GM12878 (cell line): Measurements from ENCODE around the gene TP53I11. TPM values are rescaled to one million over a fixed set of nuclear protein-coding genes. Genes with fewer than 3 reads are reported as not detected.

Source experiments
- ATAC-seq: fragments of 200-7000 bp; cut with Tn5 transposase; 3 replicates; pipeline ENCODE4 v1.9.1; 2020; ENCODE audit warnings: mild to moderate bottlenecking, moderate library complexity
- BruUV-seq: library from RNA; stranded (reverse); fragments of 400-500 nt; replicated peaks from 2 replicates; lab custom pipeline; 2021; lab: Mats Ljungman, UMichigan
- CTCF ChIA-PET: fragments of 300-600 bp; sonication (Branson Sonifier 250); formaldehyde crosslinking; extraction: SDS; loops from one replicate; lab custom pipeline; 2021; ENCODE audit warnings: inconsistent platforms; lab: Yijun Ruan, JAX
- POLR2A ChIA-PET: fragments of 350-600 bp; formaldehyde crosslinking; extraction: SDS; loops from one replicate; lab custom pipeline; 2021; ENCODE audit warnings: inconsistent platforms; lab: Charles Lee
- RAD21 ChIA-PET: fragments of 300-600 bp; sonication (Branson Sonifier 250); formaldehyde crosslinking; loops from one replicate; lab custom pipeline; 2023; ENCODE audit warnings: antibody characterized with exemption; ENCODE audit not compliant: unreplicated experiment; lab: Charles Lee
- SMC1A ChIA-PET: fragments of 300-600 bp; sonication (Branson Sonifier 250); formaldehyde crosslinking; loops from one replicate; lab custom pipeline; 2023; ENCODE audit not compliant: unreplicated experiment, uncharacterized antibody; lab: Charles Lee
- DNase-seq: peaks from one replicate; pipeline ENCODE4 v3.0.0-alpha.2; 2011; ENCODE audit warnings: low read depth, low spot score
- FAIRE-seq: peaks from 3 replicates; lab custom pipeline; 2011; peaks lifted over from hg19 to GRCh38; lab: Jason Lieb, UNC
- H2AFZ ChIP-seq: 2 replicates; pipeline ENCODE4 v1.6.0; 2011; ENCODE audit warnings: low read depth, low read length, control low read depth; ENCODE audit not compliant: control insufficient read depth
- H3K27ac ChIP-seq: 2 replicates; pipeline ENCODE4 v1.5.1; 2011; ENCODE audit warnings: control low read depth; ENCODE audit not compliant: control insufficient read depth, insufficient read depth
- H3K27me3 ChIP-seq, 2 experiments: replicated peaks in 1 of 2; 2 replicates each; pipeline versions ENCODE4 v1.6.0 to v1.6.1; 2011; ENCODE audit warnings: low read length in 1 of 2; ENCODE audit not compliant: control insufficient read depth in 2 of 2, insufficient read depth in 2 of 2
- H3K36me3 ChIP-seq, 2 experiments: 2 replicates each; pipeline ENCODE4 v1.5.1; 2011; ENCODE audit warnings: low read length in 1 of 2; ENCODE audit not compliant: control insufficient read depth in 2 of 2, insufficient read depth in 2 of 2
- H3K4me1 ChIP-seq: 2 replicates; pipeline ENCODE4 v1.6.1; 2011; ENCODE audit warnings: mild to moderate bottlenecking, low read length, moderate library complexity, mixed read lengths; ENCODE audit not compliant: control insufficient read depth, insufficient read depth
- H3K4me2 ChIP-seq: 2 replicates; pipeline ENCODE4 v1.6.0; 2011; ENCODE audit warnings: control low read depth; ENCODE audit not compliant: control insufficient read depth, insufficient read depth
- H3K4me3 ChIP-seq: fragments of 200-600 bp; sonication (generic); 2 replicates; pipeline ENCODE4 v1.5.1; 2016
- H3K79me2 ChIP-seq: 2 replicates; pipeline ENCODE4 v1.6.0; 2011; ENCODE audit warnings: low read length; ENCODE audit not compliant: control insufficient read depth, insufficient read depth
- H3K9ac ChIP-seq: 2 replicates; pipeline ENCODE4 v1.8.0; 2011; ENCODE audit warnings: low read length, control low read depth, mixed read lengths; ENCODE audit not compliant: control insufficient read depth, insufficient read depth
- H3K9me3 ChIP-seq: replicated peaks from 3 replicates; pipeline ENCODE4 v1.5.1; 2011; ENCODE audit warnings: mild to moderate bottlenecking, low read length; ENCODE audit not compliant: control insufficient read depth, insufficient read depth
- H4K20me1 ChIP-seq: 2 replicates; pipeline ENCODE4 v1.6.0; 2011; ENCODE audit not compliant: control insufficient read depth, insufficient read depth
- BCLAF1 ChIP-seq: fragments of 450-650 bp; IDR thresholded peaks from 2 replicates; pipeline ENCODE4 v1.6.1; 2017; ENCODE audit warnings: antibody characterized with exemption, mild to moderate bottlenecking, moderate library complexity
- CBX5 ChIP-seq: sonication (generic); IDR thresholded peaks from 2 replicates; pipeline ENCODE4 v1.6.1; 2016; ENCODE audit warnings: low read depth, moderate library complexity, mild to moderate bottlenecking, inconsistent platforms
- CEBPB ChIP-seq, 2 experiments: fragments of 150-350 bp in 1 of 2; IDR thresholded peaks; 2 replicates each; pipeline ENCODE4 v1.6.1; 2012 to 2014; ENCODE audit warnings: low read depth in 2 of 2, low read length in 2 of 2, borderline replicate concordance in 1 of 2, inconsistent platforms in 1 of 2
- CHD1 ChIP-seq: IDR thresholded peaks from 2 replicates; pipeline ENCODE4 v1.6.1; 2012; ENCODE audit warnings: low read depth, low read length, improper control_type of control experiment
- EGR1 ChIP-seq, 2 experiments: IDR thresholded peaks; 1 replicate in 1 of 2; 2 replicates in 1 of 2; pipeline ENCODE4 v1.6.1; 2011 to 2012; ENCODE audit warnings: low read depth in 2 of 2, low read length in 2 of 2, borderline replicate concordance in 1 of 2, mild to moderate bottlenecking in 1 of 2, moderate library complexity in 1 of 2
- FOS ChIP-seq: IDR thresholded peaks from 3 replicates; pipeline ENCODE4 v1.6.1; 2011; ENCODE audit warnings: borderline replicate concordance; ENCODE audit not compliant: insufficient read length; ENCODE audit errors: extremely low read depth
- JUNB ChIP-seq: IDR thresholded peaks from 2 replicates; pipeline ENCODE4 v1.6.1; 2016; ENCODE audit warnings: antibody characterized with exemption, mild to moderate bottlenecking
- PAX8 ChIP-seq: fragments of 450-650 bp; IDR thresholded peaks from 2 replicates; pipeline ENCODE4 v1.6.1; 2017; ENCODE audit warnings: mild to moderate bottlenecking, moderate library complexity
- POLR2AphosphoS2 ChIP-seq: IDR thresholded peaks from 2 replicates; pipeline ENCODE4 v1.6.1; 2011; ENCODE audit warnings: low read depth, mild to moderate bottlenecking, low read length, improper control_type of control experiment, moderate library complexity
- POU2F2 ChIP-seq: IDR thresholded peaks from 3 replicates; pipeline ENCODE4 v1.6.1; 2011; ENCODE audit warnings: low read depth, mild to moderate bottlenecking, low read length, borderline replicate concordance
- SP1 ChIP-seq: IDR thresholded peaks from one replicate; pipeline ENCODE4 v1.6.1; 2011; ENCODE audit warnings: low read depth, low read length
- SPI1 ChIP-seq: IDR thresholded peaks from 2 replicates; pipeline ENCODE4 v1.6.1; 2011; ENCODE audit warnings: low read depth, mild to moderate bottlenecking, low read length, moderate library complexity, borderline replicate concordance; ENCODE audit not compliant: insufficient read depth
- ZNF384 ChIP-seq: IDR thresholded peaks from 2 replicates; pipeline ENCODE4 v1.6.1; 2012; ENCODE audit warnings: low read depth, mild to moderate bottlenecking, low read length, improper control_type of control experiment, borderline replicate concordance
- ZZZ3 ChIP-seq: IDR thresholded peaks from 2 replicates; pipeline ENCODE4 v1.6.1; 2011; ENCODE audit warnings: low read depth; ENCODE audit not compliant: control insufficient read depth, insufficient read length
- WGBS: methylation state at CpG from one replicate; pipeline ENCODE4 v1.1.6; 2016; ENCODE audit warnings: low lambda C conversion rate; ENCODE audit not compliant: insufficient replicate concordance, insufficient coverage; ENCODE audit errors: missing lambda C conversion rate; 5-methylcytosine and 5-hydroxymethylcytosine counted together
- in situ Hi-C: fragments of 300-500 bp; cut with MboI; formaldehyde crosslinking; loops from 9 replicates; pipeline ENCODE4 v1.14.3; 2018; ENCODE audit warnings: mixed read lengths
- intact Hi-C: fragments of 100-400 bp; cut with micrococcal nuclease; formaldehyde crosslinking; loops from one replicate; pipeline ENCODE4 v1.14.2; 2022; ENCODE audit not compliant: unreplicated experiment
- polyA plus RNA-seq, 11 experiments: library from polyadenylated mRNA; depleted of rRNA in 4 of 11; unstranded in 6 of 11; stranded (reverse) in 5 of 11; fragments of >200 nt; fragmentation: Nextera tagmentation in 4 of 11; fragmentation: Illumina TruSeq in 1 of 11; extraction: Ambion mirVana in 4 of 11; extraction: Trizol in 1 of 11; gene quantifications; 1 replicate in 1 of 11; 2 replicates in 10 of 11; pipeline versions ENCODE4 v1.2.1 to v1.2.3, GENCODE V29; 2011 to 2016; ENCODE audit warnings: inconsistent platforms in 2 of 11, missing spikeins in 2 of 11, low read depth in 1 of 11
- total RNA-seq, 4 experiments: library from RNA; depleted of rRNA in 3 of 4; stranded (reverse); fragments of >200 nt in 3 of 4; fragmentation: Illumina TruSeq in 1 of 4; extraction: Trizol in 1 of 4; gene quantifications; 2 replicates each; pipeline versions ENCODE4 v1.2.1 to v1.2.3, GENCODE V29; 2013 to 2021
- TF ChIP-seq, protein P1 (sequence below): fragments of 150-350 bp; IDR thresholded peaks from 2 replicates; pipeline ENCODE4 v1.6.1; 2016; ENCODE audit warnings: low read depth, low read length
- TF ChIP-seq, protein P2 (sequence below), 3 experiments: IDR thresholded peaks in 2 of 3; conservative IDR thresholded peaks in 1 of 3; 2 replicates each; pipeline ENCODE4 v1.5.1; 2011; ENCODE audit warnings: low read depth in 3 of 3, low read length in 3 of 3, mild to moderate bottlenecking in 3 of 3, control low read depth in 2 of 3, moderate library complexity in 2 of 3, inconsistent platforms in 1 of 3, mixed read lengths in 1 of 3; ENCODE audit not compliant: control insufficient read depth in 2 of 3, insufficient read depth in 1 of 3; ENCODE audit errors: extremely low read depth in 1 of 3

TP53I11 gene
- total and polyA plus RNA-seq, 10 of the 15 experiments (the other 5 are each of a cell fraction or from before 2014, with no cell fraction given) = 0.03 to 0.28 (median 0.17) TPM; not detected in 3

GRCh38 chr11:44887636-44888035 lies 63.0 kb downstream of the TP53I11 start:
- H3K9ac ChIP-seq = no peak overlapping the region
- H3K4me1 ChIP-seq = no peaks in the 10 kb centered on the region
- FAIRE-seq (no peak), DNase-seq (no peak), ATAC-seq (no peak)
- no peaks in the 10 kb centered on the region for H4K20me1 ChIP-seq
- no peaks in the 10 kb centered on the region; a peak in 1 of 4 replicates for H3K27me3 ChIP-seq
- CTCF ChIA-PET = interaction anchor here (1.4 to 2.2 kb wide), 2 partner anchors 24 to 270 kb away, joined by 3 to 5 read pairs; no protein-coding TSS in a partner anchor
- no peak overlapping the region for H2AFZ ChIP-seq
- RAD21 ChIA-PET = no interaction called here
- SMC1A ChIA-PET = interaction anchor here (0.9 to 1.0 kb wide), 2 partner anchors 14 to 16 kb away, joined by 3 read pairs; no protein-coding TSS in a partner anchor
- H3K9me3 ChIP-seq = no peaks in the 10 kb centered on the region
- no TSS peak for BruUV-seq
- no peak overlapping the region for H3K4me3 ChIP-seq
- intact Hi-C loops (no loop called here), in situ Hi-C loops (no loop called here)
- H3K27ac ChIP-seq = no peak overlapping the region
- POLR2A ChIA-PET = no interaction called here
- H3K36me3 ChIP-seq = no peaks in the 10 kb centered on the region
- WGBS = 32% methylated on average over 3 of the region's 3 CpGs
- no peaks in the 10 kb centered on the region for H3K79me2 ChIP-seq
- no peak overlapping the region for H3K4me2 ChIP-seq
- TF ChIP-seq FOS (no peak), SP1 (no peak), POU2F2 (no peak), ZNF384 (no peak), BCLAF1 (no peak), SPI1 (no peak), CEBPB (IDR thresholded peaks at IDR 0.05; ENCODE audit: borderline replicate concordance in 1 of 2, low read depth in 2 of 2, low read length in 2 of 2) (no peak), PAX8 (no peak), ZZZ3 (no peak), CHD1 (no peak), EGR1 (IDR thresholded peaks at IDR 0.05; ENCODE audit: borderline replicate concordance in 1 of 2, low read depth in 2 of 2, low read length in 2 of 2) (no peak), POLR2AphosphoS2 (no peak), CBX5 (no peak), JUNB (no peak)
- TF ChIP-seq, protein P1, sequence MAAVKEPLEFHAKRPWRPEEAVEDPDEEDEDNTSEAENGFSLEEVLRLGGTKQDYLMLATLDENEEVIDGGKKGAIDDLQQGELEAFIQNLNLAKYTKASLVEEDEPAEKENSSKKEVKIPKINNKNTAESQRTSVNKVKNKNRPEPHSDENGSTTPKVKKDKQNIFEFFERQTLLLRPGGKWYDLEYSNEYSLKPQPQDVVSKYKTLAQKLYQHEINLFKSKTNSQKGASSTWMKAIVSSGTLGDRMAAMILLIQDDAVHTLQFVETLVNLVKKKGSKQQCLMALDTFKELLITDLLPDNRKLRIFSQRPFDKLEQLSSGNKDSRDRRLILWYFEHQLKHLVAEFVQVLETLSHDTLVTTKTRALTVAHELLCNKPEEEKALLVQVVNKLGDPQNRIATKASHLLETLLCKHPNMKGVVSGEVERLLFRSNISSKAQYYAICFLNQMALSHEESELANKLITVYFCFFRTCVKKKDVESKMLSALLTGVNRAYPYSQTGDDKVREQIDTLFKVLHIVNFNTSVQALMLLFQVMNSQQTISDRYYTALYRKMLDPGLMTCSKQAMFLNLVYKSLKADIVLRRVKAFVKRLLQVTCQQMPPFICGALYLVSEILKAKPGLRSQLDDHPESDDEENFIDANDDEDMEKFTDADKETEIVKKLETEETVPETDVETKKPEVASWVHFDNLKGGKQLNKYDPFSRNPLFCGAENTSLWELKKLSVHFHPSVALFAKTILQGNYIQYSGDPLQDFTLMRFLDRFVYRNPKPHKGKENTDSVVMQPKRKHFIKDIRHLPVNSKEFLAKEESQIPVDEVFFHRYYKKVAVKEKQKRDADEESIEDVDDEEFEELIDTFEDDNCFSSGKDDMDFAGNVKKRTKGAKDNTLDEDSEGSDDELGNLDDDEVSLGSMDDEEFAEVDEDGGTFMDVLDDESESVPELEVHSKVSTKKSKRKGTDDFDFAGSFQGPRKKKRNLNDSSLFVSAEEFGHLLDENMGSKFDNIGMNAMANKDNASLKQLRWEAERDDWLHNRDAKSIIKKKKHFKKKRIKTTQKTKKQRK = no peak
- TF ChIP-seq, protein P2, sequence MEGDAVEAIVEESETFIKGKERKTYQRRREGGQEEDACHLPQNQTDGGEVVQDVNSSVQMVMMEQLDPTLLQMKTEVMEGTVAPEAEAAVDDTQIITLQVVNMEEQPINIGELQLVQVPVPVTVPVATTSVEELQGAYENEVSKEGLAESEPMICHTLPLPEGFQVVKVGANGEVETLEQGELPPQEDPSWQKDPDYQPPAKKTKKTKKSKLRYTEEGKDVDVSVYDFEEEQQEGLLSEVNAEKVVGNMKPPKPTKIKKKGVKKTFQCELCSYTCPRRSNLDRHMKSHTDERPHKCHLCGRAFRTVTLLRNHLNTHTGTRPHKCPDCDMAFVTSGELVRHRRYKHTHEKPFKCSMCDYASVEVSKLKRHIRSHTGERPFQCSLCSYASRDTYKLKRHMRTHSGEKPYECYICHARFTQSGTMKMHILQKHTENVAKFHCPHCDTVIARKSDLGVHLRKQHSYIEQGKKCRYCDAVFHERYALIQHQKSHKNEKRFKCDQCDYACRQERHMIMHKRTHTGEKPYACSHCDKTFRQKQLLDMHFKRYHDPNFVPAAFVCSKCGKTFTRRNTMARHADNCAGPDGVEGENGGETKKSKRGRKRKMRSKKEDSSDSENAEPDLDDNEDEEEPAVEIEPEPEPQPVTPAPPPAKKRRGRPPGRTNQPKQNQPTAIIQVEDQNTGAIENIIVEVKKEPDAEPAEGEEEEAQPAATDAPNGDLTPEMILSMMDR (IDR thresholded peaks at IDR 0.05 in 2 of 3, conservative IDR thresholded peaks at IDR 0.05 in 1 of 3; ENCODE audit: control insufficient read depth in 2 of 3, extremely low read depth in 1 of 3, insufficient read depth in 1 of 3, low read depth in 3 of 3, low read length in 3 of 3) = no peak
